Heart right ventricle (tissue), 16 donors: Measurements from ENCODE around the gene CCDC73. TPM values are rescaled to one million over a fixed set of nuclear protein-coding genes. Genes with fewer than 3 reads are reported as not detected.
"Not testable (repeated sequence)": the region's sequence is repeated elsewhere in the genome, so short reads cannot be mapped to it uniquely, and the experiment has no call there.

Source experiments
- ATAC-seq, 8 donors: fragments of 200-7000 bp; cut with Tn5 transposase; one replicate each; pipeline ENCODE4 v1.9.1; 2020; ENCODE audit warnings: mild to moderate bottlenecking in 8 of 8, moderate library complexity in 8 of 8, moderate number of reproducible peaks in 1 of 8
- DNase-seq, 2 donors: peaks; one replicate each; pipeline ENCODE4 v3.0.0-alpha.2; 2020
- H3K27ac ChIP-seq, 10 donors: fragments of 200-600 bp; sonication (generic) in 2 of 10; one replicate each; pipeline versions ENCODE4 v1.5.0 to v1.8.0; 2020 to 2022; ENCODE audit warnings: mild to moderate bottlenecking in 3 of 10
- H3K27me3 ChIP-seq, 7 donors: fragments of 200-600 bp; one replicate each; pipeline ENCODE4 v1.8.0; 2021 to 2022; ENCODE audit warnings: mild to moderate bottlenecking in 2 of 7
- H3K36me3 ChIP-seq, 9 donors: fragments of 200-600 bp; sonication (generic) in 1 of 9; one replicate each; pipeline versions ENCODE4 v1.5.0 to v1.8.0; 2020 to 2022; ENCODE audit warnings: mild to moderate bottlenecking in 2 of 9
- H3K4me1 ChIP-seq, 9 donors: fragments of 200-600 bp; sonication (generic) in 1 of 9; one replicate each; pipeline versions ENCODE4 v1.5.0 to v1.8.0; 2020 to 2022; ENCODE audit warnings: mild to moderate bottlenecking in 4 of 9
- H3K4me3 ChIP-seq, 10 donors: fragments of 200-600 bp; sonication (generic) in 2 of 10; one replicate each; pipeline versions ENCODE4 v1.5.0 to v1.8.0; 2020 to 2022; ENCODE audit warnings: mild to moderate bottlenecking in 7 of 10, moderate library complexity in 2 of 10
- H3K9me3 ChIP-seq, 11 donors: fragments of 200-600 bp in 10 of 11; sonication (generic) in 2 of 11; one replicate each; pipeline versions ENCODE4 v1.5.0 to v1.8.0; 2013 to 2022; ENCODE audit warnings: mild to moderate bottlenecking in 2 of 11, control low read depth in 1 of 11, moderate library complexity in 1 of 11
- CTCF ChIP-seq, 9 donors: fragments of 200-600 bp; sonication (generic) in 2 of 9; IDR thresholded peaks; one replicate each; pipeline versions ENCODE4 v1.5.0 to v1.8.0; 2021 to 2022; ENCODE audit warnings: antibody characterized with exemption in 9 of 9, mild to moderate bottlenecking in 5 of 9, moderate library complexity in 1 of 9
- WGBS, 2 donors: extraction: QIAGEN DNeasy Blood & Tissue Kit; methylation state at CpG; one replicate each; pipeline ENCODE4 v1.1.7; 2013; ENCODE audit warnings: inconsistent platforms in 1 of 2; 5-methylcytosine and 5-hydroxymethylcytosine counted together
- intact Hi-C, 10 donors: fragments of 100-400 bp; cut with DNase I; formaldehyde crosslinking; loops; one replicate each; pipeline versions ENCODE4 v1.11.1 to v1.14.2; 2022
- polyA plus RNA-seq, 2 donors: library from polyadenylated mRNA; stranded (reverse); fragments of 200-250 nt; gene quantifications; one replicate each; pipeline ENCODE4 v1.2.3, GENCODE V29; 2013
- total RNA-seq, 10 donors: library from RNA; stranded (reverse); fragmentation: NEBNext Ultra II Directional in 3 of 10; extraction: Animal tissue kit (Norgen Biotek cat#: 25700) in 3 of 10; gene quantifications; one replicate each; pipeline versions ENCODE4 v1.2.1 to v1.2.4, GENCODE V29; 2021 to 2023
- donor health status: Arrhythmogenic right ventricular cardiomyopathy.
- donor health status: ischemic (EF 13 %, LVEDD 7.1; RV severe dilation, severe dysfunction).
- donor health status: healthy with polysubstance abuse.
- donor health status: DM: no; HTN: yes; CAD: no.
- donor health status: DM: no; HTN: no; CAD: no.
- donor health status: ischemic (EF 25% LVEDD 6.9; RV normal size, moderate dysfunction).
- donor health status: ischemic (EF 25% LVEDD 5.7; RV mildly dilated, moderate dysfunction).
- donor health status: healthy.
- donor health status: DM: yes; HTN: yes; CAD: no.
- donor health status: Ischemic cardiomyopathy.
- donor health status: ischemic (EF 35%, LVEDD 5.7; RV mildly dilated, moderate dysfunction).
- donor health status: nonischemic (EF 11% LVEDD 7.7; RV severe dilation, severe dysfunction).
- donor health status: DM: yes; HTN: yes; CAD: no.
- donor health status: PGD.
- donor health status: ischemic (EF 29% LVEDD 5.4; RV normal size, mild dysfunction).
- donor health status: nonischemic (EF 23%, LVEDD 6.1; RV moderate dilation, normal function).

CCDC73 gene
- total and polyA plus RNA-seq, 12 donors, result 0.01 TPM; not detected in 11

- Histone ChIP-seq H3K27ac (no peak overlapping the region), H3K4me3 (no peak overlapping the region), H3K27me3 (no peaks in the 10 kb centered on the region), H3K9me3 (peaks cover 0 to 15% (median 0%) of the 10 kb centered on the region in 11 donors), H3K4me1 (peaks cover 0 to 24% (median 12%) of the 10 kb centered on the region in 9 donors), H3K36me3 (peaks cover 0 to 56% (median 11%) of the 10 kb centered on the region in 9 donors)
- no peak for ATAC-seq
- no peak for DNase-seq
- no peak for TF ChIP-seq CTCF (IDR thresholded peaks at IDR 0.05)
- intact Hi-C loops, result no loop called here
Measured at GRCh38 chr11:32606220-32606619, 188.2 kb downstream of the CCDC73 start.

GRCh38 chr11:32602657-32603415, 191.6 kb downstream of the CCDC73 start:
- intact Hi-C loops, result no loop called here

GRCh38 chr11:32597921-32598320, 196.5 kb downstream of the CCDC73 start:
- intact Hi-C loops, result no loop called here
- Histone ChIP-seq H3K4me1 (peaks cover 0 to 23% (median 8%) of the 10 kb centered on the region in 9 donors), H3K27me3 (no peaks in the 10 kb centered on the region), H3K9me3 (no peaks in the 10 kb centered on the region), H3K36me3 (peaks cover 0 to 100% (median 36%) of the 10 kb centered on the region in 9 donors), H3K4me3 (no peak overlapping the region), H3K27ac (no peak overlapping the region)
- WGBS, 2 donors, result 72 to 82% methylated on average over 1 of the region's 1 CpG
- TF ChIP-seq CTCF (IDR thresholded peaks at IDR 0.05), result no peak
- DNase-seq (no peak), ATAC-seq (no peak)

More at GRCh38 chr11:32602657-32603415, 191.6 kb downstream of the CCDC73 start:
- H3K27ac ChIP-seq, result peak overlapping the region in 6 of 10 donors; percentile 6 to 70 (median 56)
- H3K4me1 ChIP-seq, result peaks cover 0 to 28% (median 12%) of the 10 kb centered on the region in 9 donors
- no peak for TF ChIP-seq CTCF (IDR thresholded peaks at IDR 0.05)
- H3K4me3 ChIP-seq, result no peak overlapping the region
- 11 to 25% methylated on average over 4 of the region's 4 CpGs for WGBS, 2 donors
- no peaks in the 10 kb centered on the region for H3K9me3 ChIP-seq
- ATAC-seq, result no peak
- H3K27me3 ChIP-seq, result no peaks in the 10 kb centered on the region
- no peak for DNase-seq
- peaks cover 0 to 90% (median 14%) of the 10 kb centered on the region in 9 donors for H3K36me3 ChIP-seq

- DNase-seq, H3K9me3 ChIP-seq, H3K27me3 ChIP-seq, ATAC-seq, H3K4me1 ChIP-seq, intact Hi-C loops, H3K4me3 ChIP-seq, H3K27ac ChIP-seq: not testable (repeated sequence)
- WGBS, 2 donors, result 98% methylated on average over 14 of the region's 14 CpGs
- peaks cover 0 to 100% (median 48%) of the 10 kb centered on the region in 9 donors for H3K36me3 ChIP-seq
Measured at GRCh38 chr11:32596114-32596513, 198.3 kb downstream of the CCDC73 start.

GRCh38 chr11:32594272-32594671, 200.2 kb downstream of the CCDC73 start:
- ATAC-seq (no peak), DNase-seq (no peak)
- H3K36me3 ChIP-seq, result peaks cover 0 to 100% (median 62%) of the 10 kb centered on the region in 9 donors
- no peak for TF ChIP-seq CTCF (IDR thresholded peaks at IDR 0.05)
- no peak overlapping the region for H3K4me3 ChIP-seq
- H3K27ac ChIP-seq, result no peak overlapping the region
- peaks cover 0 to 9% (median 0%) of the 10 kb centered on the region in 9 donors for H3K4me1 ChIP-seq
- no peaks in the 10 kb centered on the region for H3K9me3 ChIP-seq
- intact Hi-C loops, result no loop called here
- H3K27me3 ChIP-seq, result no peaks in the 10 kb centered on the region
